GM15510 (cell line): ENCODE measurements around the gene PANX1.

Experiments
- POLR2A ChIP-seq: IDR thresholded peaks from 3 replicates; pipeline ENCODE4 v1.6.1; 2011; ENCODE audit warnings: borderline replicate concordance; ENCODE audit not compliant: insufficient read length; ENCODE audit errors: extremely low read depth

Gene PANX1

DNA sequence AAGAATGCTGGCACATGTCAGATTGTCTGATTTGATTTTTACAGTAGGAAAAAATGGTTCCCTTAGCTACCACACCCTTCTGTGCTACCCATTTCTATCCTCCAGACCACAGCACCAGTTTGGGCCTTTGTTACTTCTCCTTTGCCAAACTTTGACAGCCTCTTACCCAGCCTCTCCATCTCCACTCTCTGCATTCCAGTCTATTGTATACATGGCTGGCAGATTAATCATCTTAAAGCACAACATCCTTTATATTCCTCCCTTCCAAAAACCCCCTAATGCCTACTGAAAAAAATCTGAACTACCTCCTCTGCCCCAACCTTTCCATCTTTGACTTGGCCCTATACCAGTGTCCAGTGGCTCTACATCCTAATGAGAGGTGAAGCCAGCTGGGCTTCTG is 10.8 kb upstream of the PANX1 start:
- no peak for TF ChIP-seq POLR2A

DNA sequence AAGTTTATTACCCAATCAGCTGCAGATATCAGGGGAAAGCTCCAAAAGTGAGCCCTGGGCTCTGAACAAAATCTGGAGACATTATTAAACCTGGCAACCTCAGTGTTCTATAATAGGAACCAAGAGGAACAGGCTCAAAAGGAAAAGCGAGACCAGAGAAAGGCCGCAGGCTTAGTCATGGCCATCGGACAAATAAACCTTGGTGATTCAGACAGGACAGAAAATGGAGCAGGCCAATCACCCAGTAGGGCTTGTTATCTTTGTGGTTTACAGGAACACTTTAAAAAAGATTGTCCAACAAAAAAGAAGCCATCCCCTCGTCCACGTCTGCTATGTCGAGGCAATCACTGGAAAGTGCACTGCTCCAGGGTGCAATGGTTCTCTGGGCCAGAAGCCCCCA is 7.7 kb upstream of the PANX1 start:
- no peak for TF ChIP-seq POLR2A

DNA sequence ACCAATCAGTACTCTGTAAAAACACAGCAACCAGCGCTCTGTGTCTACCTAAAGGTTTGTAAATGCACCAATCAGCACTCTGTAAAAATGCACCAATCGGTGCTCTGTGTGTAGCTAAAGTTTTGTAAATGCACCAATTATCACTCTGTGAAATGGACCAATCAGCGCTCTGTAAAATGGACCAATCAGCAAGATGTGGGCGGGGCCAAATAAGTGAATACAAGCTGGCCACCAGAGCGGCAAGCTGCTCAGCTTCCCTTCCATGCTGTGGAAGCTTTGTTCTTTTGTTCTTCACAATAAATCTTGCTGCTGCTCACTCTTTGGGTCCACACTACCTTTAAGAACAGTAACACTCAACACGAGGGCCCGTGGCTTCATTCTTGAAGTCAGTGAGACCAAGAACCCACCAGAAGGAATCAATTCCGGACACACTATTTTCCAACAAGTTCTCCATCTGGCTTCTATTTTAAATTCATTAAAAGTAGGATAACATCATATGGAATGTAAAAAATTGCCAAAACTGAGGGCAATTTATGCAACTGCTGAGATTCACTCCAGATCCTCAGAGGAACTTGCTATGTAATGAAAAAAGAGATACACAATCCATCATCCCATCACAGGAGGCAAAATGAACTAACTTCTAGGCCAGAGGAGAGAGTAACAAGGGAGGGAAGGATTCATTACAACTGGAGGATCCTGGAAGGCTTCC is 3.1 kb upstream of the PANX1 start:
- TF ChIP-seq POLR2A: no peak

- TF ChIP-seq POLR2A: no peak
Observed at GRCh38 chr11:94127638-94128037, 1.0 kb upstream of the PANX1 start.

GRCh38 chr11:94128291-94128745 is 323 bp upstream of the PANX1 start:
- TF ChIP-seq POLR2A: no peak

GRCh38 chr11:94129512-94130297 is 1.1 kb downstream of the PANX1 start:
- no peak for TF ChIP-seq POLR2A

- no peak for TF ChIP-seq POLR2A
Observed at GRCh38 chr11:94130298-94131046, 1.8 kb downstream of the PANX1 start.

DNA sequence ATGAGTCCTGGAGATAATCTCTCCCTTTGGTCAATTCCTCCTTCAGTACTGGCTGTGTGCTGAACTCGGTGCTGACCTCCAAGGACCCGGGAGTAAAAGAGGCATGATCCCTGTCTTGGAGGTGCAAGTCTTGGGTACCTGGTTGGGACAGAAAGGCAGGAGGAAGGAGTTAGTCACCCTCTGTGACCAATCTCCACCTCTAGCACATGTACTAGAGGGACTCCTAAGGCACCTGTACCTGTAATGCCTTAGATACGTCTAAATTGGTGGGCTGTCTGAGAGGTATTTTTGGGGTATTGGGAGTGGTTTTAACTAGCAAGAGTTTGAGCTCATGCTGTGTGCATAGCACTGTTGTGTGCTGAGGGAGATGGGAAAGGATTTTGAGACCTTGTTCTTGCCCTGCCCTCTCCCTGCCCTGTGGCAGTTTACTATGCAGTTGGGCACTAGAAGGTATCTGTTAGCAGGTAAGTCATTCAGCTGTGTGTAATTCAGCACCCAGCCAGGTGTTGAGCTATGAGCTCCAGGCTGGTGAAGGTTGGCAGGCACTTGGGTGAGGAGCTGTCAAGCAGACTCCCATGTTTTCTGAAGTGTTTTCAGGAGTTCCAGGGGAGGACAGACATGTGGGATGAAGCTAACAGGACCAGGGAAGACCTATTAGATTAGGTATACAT is 2.5 kb downstream of the PANX1 start:
- TF ChIP-seq POLR2A: no peak

- no peak for TF ChIP-seq POLR2A
Observed at GRCh38 chr11:94131718-94132115, 3.1 kb downstream of the PANX1 start.

DNA sequence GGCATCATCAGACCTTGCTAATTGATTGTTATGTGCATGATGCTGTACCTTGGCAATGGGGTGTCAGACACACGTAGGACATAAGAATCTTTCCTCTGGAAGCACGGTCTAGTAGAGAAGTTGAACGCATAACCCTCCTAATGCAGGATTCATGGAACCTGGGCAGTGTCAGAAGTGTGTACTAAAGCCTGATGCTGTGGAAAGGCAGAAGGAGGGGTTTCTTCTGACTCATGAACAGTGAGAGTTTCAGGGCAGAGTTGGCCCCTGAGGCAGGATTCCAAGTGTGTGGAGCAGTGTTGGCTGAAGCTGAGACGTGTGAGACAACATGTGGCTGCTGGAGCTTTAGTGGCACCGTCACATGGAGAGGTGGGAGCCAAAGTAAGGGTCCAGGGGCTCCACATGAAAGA is 3.5 kb downstream of the PANX1 start:
- TF ChIP-seq POLR2A: no peak

DNA sequence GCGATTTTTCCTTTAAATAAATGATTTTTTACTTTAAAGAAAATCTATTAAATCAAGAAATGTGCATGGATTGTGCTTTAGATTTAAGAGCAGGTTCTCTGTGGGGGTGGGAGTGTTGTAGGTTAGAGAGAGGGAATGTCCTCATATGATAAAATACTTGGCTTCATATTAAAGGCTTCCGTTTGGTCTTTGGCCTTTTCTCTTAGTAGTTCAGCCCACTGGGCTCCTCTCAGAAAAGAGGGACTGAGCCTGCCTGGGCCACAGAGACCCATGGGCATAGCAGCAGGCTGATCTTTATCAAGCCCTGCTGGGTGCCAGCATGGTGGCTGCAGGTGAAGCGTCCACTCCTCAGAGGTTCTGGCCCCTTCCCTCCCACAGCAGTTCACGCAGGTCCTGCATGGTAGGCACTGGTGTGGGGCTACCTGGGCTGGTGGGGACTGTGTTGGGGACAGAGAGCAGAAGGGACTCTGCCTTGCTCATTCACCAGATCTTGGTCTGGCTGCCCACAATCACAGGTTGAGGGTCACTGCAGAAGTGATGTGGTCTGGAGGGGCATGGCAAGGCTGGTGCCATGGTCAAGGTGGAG is 4.3 kb downstream of the PANX1 start:
- no peak for TF ChIP-seq POLR2A

DNA sequence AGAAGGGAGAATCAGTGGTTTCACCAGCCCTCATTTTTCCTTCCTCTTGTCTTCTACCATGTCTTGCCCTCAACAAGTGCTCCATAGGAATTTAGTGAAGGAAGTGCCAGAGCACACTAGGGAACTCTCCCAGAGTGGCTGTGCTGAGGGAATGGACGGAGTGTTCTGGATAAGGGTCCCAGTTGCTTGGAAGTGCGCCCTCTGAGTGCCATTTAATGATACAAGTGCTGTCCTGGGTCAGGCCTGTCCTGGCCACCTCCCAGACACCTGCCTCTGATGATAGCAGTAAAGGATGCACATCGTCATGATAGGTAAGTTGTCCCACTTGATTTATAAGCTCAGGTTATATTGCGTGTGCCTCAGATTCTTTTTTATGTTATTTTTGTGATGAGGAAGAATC is 5.1 kb downstream of the PANX1 start:
- TF ChIP-seq POLR2A: no peak

- TF ChIP-seq POLR2A: no peak
Observed at GRCh38 chr11:94134651-94135512, 6.2 kb downstream of the PANX1 start.

DNA sequence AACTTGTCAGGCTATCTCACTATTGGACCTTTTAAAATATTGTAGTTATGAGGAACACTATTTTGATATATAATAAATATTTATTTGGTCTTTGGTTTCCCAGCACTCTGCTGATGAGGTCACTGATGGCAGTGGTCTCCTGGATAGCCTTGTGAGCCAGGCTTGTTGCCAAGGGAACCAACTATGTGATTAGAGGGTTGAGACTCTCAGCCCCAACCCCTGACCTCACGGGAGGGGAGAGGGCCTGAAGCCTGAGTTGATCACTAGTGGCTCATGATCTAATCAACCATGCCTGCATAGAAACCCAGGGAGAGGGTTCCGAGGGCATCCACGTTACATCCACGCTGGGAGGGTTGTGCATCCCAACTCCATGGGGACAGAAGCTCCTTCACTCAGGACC is 10.8 kb downstream of the PANX1 start:
- TF ChIP-seq POLR2A: no peak

GRCh38 chr11:94140154-94140655 is 11.6 kb downstream of the PANX1 start:
- TF ChIP-seq POLR2A: no peak
